Measurements from ENCODE around the gene CEP85L.

DNA sequence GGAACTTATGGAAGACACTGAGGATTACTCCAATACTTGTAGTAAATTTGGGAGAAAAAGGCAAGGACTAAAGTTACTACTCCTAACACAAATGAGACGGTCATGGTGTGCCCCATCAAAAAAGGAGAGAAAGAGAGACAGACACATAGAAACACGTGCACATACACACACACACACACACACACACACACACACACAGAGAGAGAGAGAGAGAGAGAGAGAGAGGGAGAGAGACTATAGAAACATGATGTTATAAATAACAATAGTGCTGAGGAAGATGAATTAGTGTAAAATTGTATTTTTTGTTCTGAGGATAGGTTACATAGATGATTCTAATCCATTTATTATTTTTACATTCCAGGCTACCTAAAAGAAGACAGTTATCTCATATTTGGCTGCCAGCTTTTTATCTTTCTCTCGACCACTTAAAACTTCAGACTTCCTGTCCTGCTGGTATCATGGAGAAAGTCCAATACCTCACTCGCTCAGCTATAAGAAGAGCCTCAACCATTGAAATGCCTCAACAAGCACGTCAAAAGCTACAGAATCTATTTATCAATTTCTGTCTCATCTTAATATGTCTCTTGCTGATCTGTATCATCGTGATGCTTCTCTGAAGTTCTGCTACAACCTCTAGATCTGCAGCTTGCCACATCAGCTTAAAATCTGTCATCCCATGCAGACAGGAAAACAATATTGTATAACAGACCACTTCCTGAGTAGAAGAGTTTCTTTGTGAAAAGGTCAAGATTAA lies 92.8 kb downstream of the CEP85L start:
- no peak for TF ChIP-seq POLR2A (IDR thresholded peaks at IDR 0.05; ENCODE audit: insufficient read depth in 1 of 2, low read depth in 2 of 2, low read length in 2 of 2)
- TF ChIP-seq, protein P1, sequence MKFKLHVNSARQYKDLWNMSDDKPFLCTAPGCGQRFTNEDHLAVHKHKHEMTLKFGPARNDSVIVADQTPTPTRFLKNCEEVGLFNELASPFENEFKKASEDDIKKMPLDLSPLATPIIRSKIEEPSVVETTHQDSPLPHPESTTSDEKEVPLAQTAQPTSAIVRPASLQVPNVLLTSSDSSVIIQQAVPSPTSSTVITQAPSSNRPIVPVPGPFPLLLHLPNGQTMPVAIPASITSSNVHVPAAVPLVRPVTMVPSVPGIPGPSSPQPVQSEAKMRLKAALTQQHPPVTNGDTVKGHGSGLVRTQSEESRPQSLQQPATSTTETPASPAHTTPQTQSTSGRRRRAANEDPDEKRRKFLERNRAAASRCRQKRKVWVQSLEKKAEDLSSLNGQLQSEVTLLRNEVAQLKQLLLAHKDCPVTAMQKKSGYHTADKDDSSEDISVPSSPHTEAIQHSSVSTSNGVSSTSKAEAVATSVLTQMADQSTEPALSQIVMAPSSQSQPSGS (CRISPR knock-in tag; IDR thresholded peaks at IDR 0.05): no peak

Measured in HepG2 (cell line).